Limb (tissue), 2 donors: ENCODE measurements around the gene GAB4.
"Not testable (repeated sequence)": the region's sequence is repeated elsewhere in the genome, so short reads cannot be mapped to it uniquely, and the experiment has no call there.

Experiments used
- DNase-seq, 2 donors: peaks; one replicate each; pipeline ENCODE4 v3.0.0-alpha.2; 2016; ENCODE audit errors: extremely low spot score in 2 of 2

Gene GAB4

DNA sequence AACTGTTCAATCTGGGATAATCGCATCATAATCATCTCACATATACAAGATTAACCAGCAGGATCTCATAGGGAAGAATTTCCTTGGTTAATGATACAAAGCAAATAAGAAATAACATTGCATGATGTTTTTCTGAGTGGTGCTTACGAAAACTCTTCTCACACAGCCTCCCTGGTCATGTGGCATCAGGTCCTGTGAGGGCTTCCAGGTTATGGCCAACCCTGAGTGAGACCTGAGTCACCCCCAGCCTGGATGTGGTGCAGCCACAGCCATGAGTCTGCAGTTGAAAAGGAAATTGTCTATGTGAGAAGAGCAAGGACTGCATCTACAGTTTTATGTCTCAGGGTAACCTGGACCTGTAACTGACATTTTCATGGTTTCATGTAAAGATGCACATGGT is 92.3 kb downstream of the GAB4 start:
- DNase-seq, result no peak

GRCh38 chr22:16914911-16915310 is 93.1 kb downstream of the GAB4 start:
- not testable (repeated sequence) for DNase-seq

- DNase-seq, result no peak
Observed at GRCh38 chr22:16914006-16914405, 94.0 kb downstream of the GAB4 start.

DNA sequence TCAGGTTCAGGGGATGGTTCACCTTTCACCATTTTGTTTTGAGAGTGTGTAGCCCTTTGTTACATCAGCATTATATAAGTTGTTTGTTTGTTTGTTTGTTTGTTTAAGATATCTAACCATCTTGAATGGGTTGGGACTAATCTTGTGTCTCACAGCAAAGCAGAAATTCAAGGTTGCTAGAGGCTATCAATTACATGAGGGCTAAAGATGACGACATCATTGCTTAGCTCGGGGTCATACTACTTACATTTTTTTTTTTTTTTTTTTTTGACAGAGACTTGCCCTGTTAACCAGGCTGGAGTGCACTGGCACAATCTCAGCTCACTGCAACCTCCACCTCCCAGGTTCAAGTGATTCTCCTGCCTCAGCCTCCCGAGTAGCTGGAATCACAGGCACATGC is 95.7 kb downstream of the GAB4 start:
- no peak for DNase-seq
